H1 (cell line): ENCODE results near the gene GALR2. TPM values are rescaled to one million over a fixed set of nuclear protein-coding genes. Genes with fewer than 3 reads are reported as not detected.

Experiments
- ATF3 ChIP-seq: IDR thresholded peaks from 2 replicates; pipeline ENCODE4 v1.6.1; 2011; ENCODE audit warnings: low read depth, mild to moderate bottlenecking, low read length; ENCODE audit not compliant: insufficient read depth
- CREB1 ChIP-seq: IDR thresholded peaks from 2 replicates; pipeline ENCODE4 v1.6.1; 2012; ENCODE audit warnings: inconsistent platforms
- HDAC2 ChIP-seq, 2 experiments: fragments of 300-600 bp in 1 of 2; sonication (generic) in 1 of 2; IDR thresholded peaks; 2 replicates each; pipeline ENCODE4 v1.6.1; 2011 to 2012; ENCODE audit warnings: low read depth in 2 of 2, low read length in 2 of 2, mild to moderate bottlenecking in 2 of 2, moderate library complexity in 2 of 2, borderline replicate concordance in 1 of 2, inconsistent platforms in 1 of 2
- KDM5A ChIP-seq: fragments of 200-600 bp; IDR thresholded peaks from 2 replicates; pipeline ENCODE4 v1.7.1; 2012; ENCODE audit warnings: mild to moderate bottlenecking, low read length, inconsistent platforms, mixed read lengths
- MAX ChIP-seq: IDR thresholded peaks from 2 replicates; pipeline ENCODE4 v1.6.1; 2012; ENCODE audit warnings: inconsistent platforms
- PHF8 ChIP-seq: fragments of 200-600 bp; sonication (generic); conservative IDR thresholded peaks from 2 replicates; pipeline ENCODE4 v1.7.1; 2012; ENCODE audit warnings: low read depth, mild to moderate bottlenecking, inconsistent platforms, low read length, moderate library complexity
- RNF2 ChIP-seq: fragments of 200-900, 300-1000 bp; sonication (generic); IDR thresholded peaks from 2 replicates; pipeline ENCODE4 v1.7.1; 2016; ENCODE audit warnings: borderline replicate concordance, low read depth, mild to moderate bottlenecking, antibody characterized with exemption, low read length; ENCODE audit not compliant: poor library complexity, severe bottlenecking; ENCODE audit errors: missing control alignments
- polyA plus RNA-seq, 7 experiments: library from polyadenylated mRNA; depleted of rRNA in 3 of 7; stranded (reverse) in 5 of 7; unstranded in 2 of 7; fragments of >200 nt in 5 of 7; fragments of 200-250 nt in 2 of 7; gene quantifications; 1 replicate in 5 of 7; 2 replicates in 1 of 7; 4 replicates in 1 of 7; pipeline versions ENCODE4 v1.2.1 to v1.2.3, GENCODE V29; 2011 to 2013; ENCODE audit warnings: missing spikeins in 2 of 7, mixed read lengths in 2 of 7
- total RNA-seq: library from RNA; stranded (reverse); fragmentation: NEBNext Ultra II Directional; extraction: Animal tissue kit (Norgen Biotek cat#: 25700); gene quantifications from 2 replicates; pipeline ENCODE4 v1.2.1, GENCODE V29; 2021

GALR2 gene
- total and polyA plus RNA-seq, 2 of the 8 experiments (the other 6 are each of a cell fraction or from before 2014, with no cell fraction given) = 0.86 to 2.2 TPM

GRCh38 chr17:76106703-76107102, 32.1 kb downstream of the GALR2 start (continued):
- TF ChIP-seq RNF2 (no peak), KDM5A (no peak), MAX (no peak), PHF8 (no peak), CREB1 (no peak), HDAC2 (IDR thresholded peaks at IDR 0.05; ENCODE audit: borderline replicate concordance in 1 of 2, low read depth in 2 of 2, low read length in 2 of 2) (no peak), ATF3 (no peak)
- TF ChIP-seq, all 59 proteins: peak for 0
